ENCODE results near the gene FNIP2. TPM values are rescaled to one million over a fixed set of nuclear protein-coding genes. Genes with fewer than 3 reads are reported as not detected.
"Not testable (repeated sequence)": the region's sequence is repeated elsewhere in the genome, so short reads cannot be mapped to it uniquely, and the experiment has no call there.

The FNIP2 gene
- total RNA-seq, 1 donor from 2014 or later: 30.5 TPM

GRCh38 chr4:158890294-158890693 lies 121.5 kb downstream of the FNIP2 start:
- TF ChIP-seq CTCF (conservative IDR thresholded peaks at IDR 0.05): no peak
- H3K36me3 Mint-ChIP-seq (ENCODE audit: low read depth): peaks cover 12% of the 10 kb centered on the region
- no peaks in the 10 kb centered on the region for H3K9me3 Mint-ChIP-seq
- no peak overlapping the region for H3K4me3 Mint-ChIP-seq
- no peaks in the 10 kb centered on the region for H3K27me3 Mint-ChIP-seq (ENCODE audit: low read depth)
- no peak for DNase-seq (ENCODE audit: low read depth, low spot score)
- peaks cover 8% of the 10 kb centered on the region for H3K4me1 Mint-ChIP-seq
- H3K27ac Mint-ChIP-seq (ENCODE audit: unreplicated experiment): no peak overlapping the region

GRCh38 chr4:158891256-158891655 lies 122.4 kb downstream of the FNIP2 start:
- Mint-ChIP-seq H3K27ac (ENCODE audit: unreplicated experiment) (no peak overlapping the region), H3K4me1 (peaks cover 15% of the 10 kb centered on the region), H3K4me3 (no peak overlapping the region), H3K9me3 (no peaks in the 10 kb centered on the region), H3K36me3 (ENCODE audit: low read depth) (peaks cover 12% of the 10 kb centered on the region), H3K27me3 (ENCODE audit: low read depth) (no peaks in the 10 kb centered on the region)
- no peak for DNase-seq (ENCODE audit: low read depth, low spot score)
- TF ChIP-seq CTCF (conservative IDR thresholded peaks at IDR 0.05): no peak

- no peak for DNase-seq (ENCODE audit: low read depth, low spot score)
- Mint-ChIP-seq H3K4me1 (peaks cover 9% of the 10 kb centered on the region), H3K36me3 (ENCODE audit: low read depth) (peaks cover 25% of the 10 kb centered on the region), H3K27ac (ENCODE audit: unreplicated experiment) (no peak overlapping the region), H3K9me3 (peaks cover 8% of the 10 kb centered on the region), H3K4me3 (no peak overlapping the region), H3K27me3 (ENCODE audit: low read depth) (no peaks in the 10 kb centered on the region)
- no peak for TF ChIP-seq CTCF (conservative IDR thresholded peaks at IDR 0.05)
These were observed 126.0 kb downstream of the FNIP2 start for GRCh38 chr4:158894826-158895225.

- no peak overlapping the region for H3K27ac Mint-ChIP-seq (ENCODE audit: unreplicated experiment)
- peak; percentile 29 for TF ChIP-seq CTCF (conservative IDR thresholded peaks at IDR 0.05)
These were observed 127.2 kb downstream of the FNIP2 start for GRCh38 chr4:158895797-158896576.

GRCh38 chr4:158896577-158897238 lies 127.9 kb downstream of the FNIP2 start:
- not testable (repeated sequence) for H3K27ac Mint-ChIP-seq (ENCODE audit: unreplicated experiment); H3K27me3 Mint-ChIP-seq (ENCODE audit: low read depth); H3K4me3 Mint-ChIP-seq; DNase-seq (ENCODE audit: low read depth, low spot score)
- H3K9me3 Mint-ChIP-seq: peaks cover 14% of the 10 kb centered on the region
- H3K4me1 Mint-ChIP-seq: peaks cover 13% of the 10 kb centered on the region
- H3K36me3 Mint-ChIP-seq (ENCODE audit: low read depth): peaks cover 40% of the 10 kb centered on the region

More at GRCh38 chr4:158895797-158896576, 127.2 kb downstream of the FNIP2 start:
- Mint-ChIP-seq H3K4me3 (no peak overlapping the region), H3K27me3 (ENCODE audit: low read depth) (no peaks in the 10 kb centered on the region), H3K4me1 (peaks cover 9% of the 10 kb centered on the region), H3K9me3 (peaks cover 8% of the 10 kb centered on the region), H3K36me3 (ENCODE audit: low read depth) (peaks cover 34% of the 10 kb centered on the region)
- no peak for DNase-seq (ENCODE audit: low read depth, low spot score)

- DNase-seq (ENCODE audit: low read depth, low spot score); H3K27ac Mint-ChIP-seq (ENCODE audit: unreplicated experiment); H3K27me3 Mint-ChIP-seq (ENCODE audit: low read depth); H3K4me3 Mint-ChIP-seq: not testable (repeated sequence)
- H3K4me1 Mint-ChIP-seq: peaks cover 36% of the 10 kb centered on the region
- peaks cover 14% of the 10 kb centered on the region for H3K9me3 Mint-ChIP-seq
- H3K36me3 Mint-ChIP-seq (ENCODE audit: low read depth): peaks cover 46% of the 10 kb centered on the region
These were observed 131.6 kb downstream of the FNIP2 start for GRCh38 chr4:158900408-158900807.
